Uterus (tissue), 4 donors: ENCODE measurements around the gene GNG7. TPM values are rescaled to one million over a fixed set of nuclear protein-coding genes. Genes with fewer than 3 reads are reported as not detected.

Source experiments
- DNase-seq, 2 donors: peaks; one replicate each; pipeline ENCODE4 v3.0.0-alpha.2; 2019 to 2020
- H3K27ac ChIP-seq, 2 donors: fragments of 200-600 bp; sonication (generic); 1 replicate in 1 of 2; 2 replicates in 1 of 2; pipeline ENCODE4 v1.5.1; 2016 to 2018
- H3K27me3 ChIP-seq, 2 donors: fragments of 200-600 bp; sonication (generic); one replicate each; pipeline ENCODE4 v1.5.1; 2018 to 2019; ENCODE audit warnings: control low read depth in 1 of 2
- H3K36me3 ChIP-seq, 2 donors: fragments of 200-600 bp; sonication (generic); one replicate each; pipeline ENCODE4 v1.5.1; 2019; ENCODE audit warnings: control low read depth in 1 of 2
- H3K4me1 ChIP-seq, 2 donors: fragments of 200-600 bp; sonication (generic); one replicate each; pipeline ENCODE4 v1.5.1; 2018 to 2019; ENCODE audit warnings: control low read depth in 1 of 2
- H3K4me3 ChIP-seq, 2 donors: fragments of 200-600 bp; sonication (generic); 1 replicate in 1 of 2; 2 replicates in 1 of 2; pipeline ENCODE4 v1.5.1; 2018 to 2019; ENCODE audit warnings: mild to moderate bottlenecking in 1 of 2
- H3K9me3 ChIP-seq, 2 donors: fragments of 200-600 bp; sonication (generic); one replicate each; pipeline ENCODE4 v1.5.1; 2019; ENCODE audit warnings: control low read depth in 1 of 2
- CTCF ChIP-seq, 4 experiments: fragments of 200-600 bp in 2 of 4; fragments of 450-650 bp in 2 of 4; sonication (generic) in 2 of 4; IDR thresholded peaks; one replicate each; pipeline ENCODE4 v1.5.1; 2016 to 2019; ENCODE audit warnings: antibody characterized with exemption in 4 of 4, mild to moderate bottlenecking in 2 of 4, moderate library complexity in 1 of 4
- POLR2A ChIP-seq, 2 donors: fragments of 450-650 bp; IDR thresholded peaks; one replicate each; pipeline ENCODE4 v1.6.1; 2016; ENCODE audit warnings: antibody characterized with exemption in 2 of 2, mild to moderate bottlenecking in 1 of 2, moderate library complexity in 1 of 2
- intact Hi-C: fragments of 100-400 bp; cut with DNase I; formaldehyde crosslinking; loops from one replicate; pipeline ENCODE4 v1.15.1; 2023; ENCODE audit warnings: low total_unique reads
- total RNA-seq, 4 donors: library from RNA; depleted of rRNA in 3 of 4; stranded (reverse); fragments of >200 nt in 3 of 4; gene quantifications; one replicate each; pipeline versions ENCODE4 v1.1.0 to v1.2.4, GENCODE V29; 2014 to 2023
- donor health status: DM: yes; HTN: yes; CAD: no.

GNG7 gene
- total RNA-seq, 4 donors from 2014 or later: 0.88 to 11.1 (median 3.2) TPM

GRCh38 chr19:2731181-2731995, 28.9 kb upstream of the GNG7 start:
- no peak for TF ChIP-seq POLR2A (IDR thresholded peaks at IDR 0.05)
- TF ChIP-seq CTCF (IDR thresholded peaks at IDR 0.05): no peak
- Histone ChIP-seq H3K27ac (no peak overlapping the region), H3K4me1 (no peaks in the 10 kb centered on the region), H3K4me3 (no peak overlapping the region), H3K9me3 (no peaks in the 10 kb centered on the region), H3K36me3 (no peaks in the 10 kb centered on the region), H3K27me3 (peaks cover 0 to 5% of the 10 kb centered on the region in 2 donors)
- no peak for DNase-seq
- intact Hi-C loops: no loop called here

- no peak overlapping the region for H3K27ac ChIP-seq
- no peaks in the 10 kb centered on the region for H3K36me3 ChIP-seq
- DNase-seq: no peak
- no peaks in the 10 kb centered on the region for H3K4me1 ChIP-seq
- TF ChIP-seq POLR2A (IDR thresholded peaks at IDR 0.05) (no peak), CTCF (IDR thresholded peaks at IDR 0.05) (no peak)
- intact Hi-C loops: no loop called here
- H3K27me3 ChIP-seq: peaks cover 0 to 8% of the 10 kb centered on the region in 2 donors
- H3K9me3 ChIP-seq: no peaks in the 10 kb centered on the region
- no peak overlapping the region for H3K4me3 ChIP-seq
Observed at GRCh38 chr19:2729943-2730818, 27.7 kb upstream of the GNG7 start.

- H3K36me3 ChIP-seq: no peaks in the 10 kb centered on the region
- H3K27ac ChIP-seq: no peak overlapping the region
- DNase-seq: no peak
- H3K9me3 ChIP-seq: no peaks in the 10 kb centered on the region
- H3K4me3 ChIP-seq: no peak overlapping the region
- TF ChIP-seq POLR2A (IDR thresholded peaks at IDR 0.05) (no peak), CTCF (IDR thresholded peaks at IDR 0.05) (no peak)
- peaks cover 0 to 8% of the 10 kb centered on the region in 2 donors for H3K27me3 ChIP-seq
- intact Hi-C loops: no loop called here
- peaks cover 0 to 2% of the 10 kb centered on the region in 2 donors for H3K4me1 ChIP-seq
Observed at GRCh38 chr19:2728783-2729387, 26.4 kb upstream of the GNG7 start.

- no peak for DNase-seq
- H3K9me3 ChIP-seq: no peaks in the 10 kb centered on the region
- intact Hi-C loops: no loop called here
- H3K27ac ChIP-seq: no peak overlapping the region
- H3K36me3 ChIP-seq: no peaks in the 10 kb centered on the region
- TF ChIP-seq CTCF (IDR thresholded peaks at IDR 0.05): no peak
- TF ChIP-seq POLR2A (IDR thresholded peaks at IDR 0.05): no peak
- H3K27me3 ChIP-seq: peaks cover 0 to 8% of the 10 kb centered on the region in 2 donors
- H3K4me3 ChIP-seq: no peak overlapping the region
- peaks cover 0 to 13% of the 10 kb centered on the region in 2 donors for H3K4me1 ChIP-seq
Observed at GRCh38 chr19:2727640-2727944, 25.1 kb upstream of the GNG7 start.
